Suprapubic skin (tissue), 4 donors: Measurements from ENCODE around the gene SPATA33.

Experiments
- POLR2A ChIP-seq, 2 donors: fragments of 450-650 bp; IDR thresholded peaks; one replicate each; pipeline ENCODE4 v1.6.1; 2017; ENCODE audit warnings: antibody characterized with exemption in 2 of 2, mild to moderate bottlenecking in 2 of 2, moderate library complexity in 2 of 2
- POLR2AphosphoS5 ChIP-seq, 3 donors: sonication (generic); formaldehyde crosslinking; IDR thresholded peaks; one replicate each; pipeline ENCODE4 v1.6.1; 2017; ENCODE audit warnings: antibody characterized with exemption in 3 of 3
- TF ChIP-seq, protein P1 (sequence below), 2 donors: fragments of 200-600 bp in 1 of 2; fragments of 450-650 bp in 1 of 2; sonication (generic) in 1 of 2; IDR thresholded peaks; one replicate each; pipeline ENCODE4 v1.5.1; 2016 to 2019; ENCODE audit warnings: antibody characterized with exemption in 2 of 2, mild to moderate bottlenecking in 1 of 2, moderate library complexity in 1 of 2

DNA sequence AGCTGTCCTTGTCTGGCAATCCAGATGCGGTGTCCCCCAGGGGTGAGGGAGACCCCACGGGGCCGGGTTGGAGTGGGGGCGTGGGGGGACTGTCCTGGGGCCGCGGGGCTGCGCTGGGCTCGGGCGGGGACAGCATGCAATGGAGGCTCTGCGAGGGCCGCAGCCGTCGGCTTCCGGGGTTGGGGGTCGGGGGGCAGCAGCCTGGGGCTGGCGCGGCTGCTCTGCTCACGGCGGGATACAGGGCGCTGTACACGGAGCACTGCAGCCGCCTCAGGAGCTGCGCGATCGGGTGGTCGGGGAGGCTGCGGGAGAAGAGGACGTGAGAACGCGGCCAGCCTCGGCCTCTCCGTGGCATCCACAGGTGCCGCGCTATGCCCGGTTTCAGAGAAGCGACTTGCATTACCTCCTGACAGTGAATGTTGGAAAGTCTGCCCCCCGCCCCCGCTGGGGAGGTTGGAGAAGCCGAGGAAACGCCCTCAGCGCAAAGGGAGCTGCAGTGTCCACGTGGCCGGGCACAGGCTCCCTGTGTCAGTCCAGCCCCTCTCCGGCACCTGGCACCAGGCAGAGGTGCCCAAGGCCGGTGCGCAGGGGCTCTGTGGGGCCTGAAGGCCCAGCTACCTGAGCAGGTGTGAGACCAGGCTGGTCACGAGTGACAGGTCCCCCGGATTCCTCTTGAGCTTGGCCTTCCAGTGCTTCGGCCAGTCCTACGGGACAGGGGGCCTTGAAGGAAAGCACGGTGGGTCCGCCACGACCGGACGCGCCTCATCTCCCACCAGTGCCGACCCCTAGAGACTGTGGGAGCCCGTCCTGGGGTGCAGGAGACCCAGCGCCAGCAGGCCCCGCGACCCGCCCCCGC lies 53.3 kb downstream of the SPATA33 start:
- TF ChIP-seq, protein P1, sequence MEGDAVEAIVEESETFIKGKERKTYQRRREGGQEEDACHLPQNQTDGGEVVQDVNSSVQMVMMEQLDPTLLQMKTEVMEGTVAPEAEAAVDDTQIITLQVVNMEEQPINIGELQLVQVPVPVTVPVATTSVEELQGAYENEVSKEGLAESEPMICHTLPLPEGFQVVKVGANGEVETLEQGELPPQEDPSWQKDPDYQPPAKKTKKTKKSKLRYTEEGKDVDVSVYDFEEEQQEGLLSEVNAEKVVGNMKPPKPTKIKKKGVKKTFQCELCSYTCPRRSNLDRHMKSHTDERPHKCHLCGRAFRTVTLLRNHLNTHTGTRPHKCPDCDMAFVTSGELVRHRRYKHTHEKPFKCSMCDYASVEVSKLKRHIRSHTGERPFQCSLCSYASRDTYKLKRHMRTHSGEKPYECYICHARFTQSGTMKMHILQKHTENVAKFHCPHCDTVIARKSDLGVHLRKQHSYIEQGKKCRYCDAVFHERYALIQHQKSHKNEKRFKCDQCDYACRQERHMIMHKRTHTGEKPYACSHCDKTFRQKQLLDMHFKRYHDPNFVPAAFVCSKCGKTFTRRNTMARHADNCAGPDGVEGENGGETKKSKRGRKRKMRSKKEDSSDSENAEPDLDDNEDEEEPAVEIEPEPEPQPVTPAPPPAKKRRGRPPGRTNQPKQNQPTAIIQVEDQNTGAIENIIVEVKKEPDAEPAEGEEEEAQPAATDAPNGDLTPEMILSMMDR (IDR thresholded peaks at IDR 0.05) = no peak
- TF ChIP-seq POLR2A (IDR thresholded peaks at IDR 0.05) = no peak
- no peak for TF ChIP-seq POLR2AphosphoS5 (IDR thresholded peaks at IDR 0.05)
